Measurements from ENCODE around the gene PFKFB1. TPM values are rescaled to one million over a fixed set of nuclear protein-coding genes. Genes with fewer than 3 reads are reported as not detected.

The PFKFB1 gene
- total and polyA plus RNA-seq, 9 of the 15 experiments (the other 6 are each of a cell fraction or from before 2014, with no cell fraction given), result 0.07 to 0.24 (median 0.15) TPM; not detected in 2

DNA sequence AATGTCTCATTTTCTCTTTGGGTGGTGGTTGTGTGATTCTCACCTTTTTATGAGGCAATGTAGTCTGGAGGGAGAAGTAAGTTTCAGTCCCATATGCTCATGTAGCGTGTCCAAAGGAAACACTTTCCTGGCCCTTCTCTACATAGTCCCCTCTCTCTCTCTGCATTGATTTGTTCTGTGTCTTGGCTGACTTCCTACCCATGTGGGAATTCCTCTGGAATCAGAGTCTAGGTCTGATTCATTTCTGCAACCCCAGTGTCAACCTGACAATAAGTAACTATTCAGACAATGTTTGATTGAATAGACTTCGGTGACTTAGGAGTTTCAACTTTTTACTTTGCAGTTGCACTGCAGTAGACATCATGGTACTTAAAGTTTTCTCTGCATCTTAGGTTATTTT lies 39.4 kb upstream of the PFKFB1 start (continued):
- no peak for TF ChIP-seq STAG1 (CRISPR knock-in tag; IDR thresholded peaks at IDR 0.05; ENCODE audit: borderline replicate concordance)
- no peak for TF ChIP-seq SNRNP70 (optimal IDR thresholded peaks at IDR 0.05; ENCODE audit: low read depth, low read length)
- TF ChIP-seq, protein P1, sequence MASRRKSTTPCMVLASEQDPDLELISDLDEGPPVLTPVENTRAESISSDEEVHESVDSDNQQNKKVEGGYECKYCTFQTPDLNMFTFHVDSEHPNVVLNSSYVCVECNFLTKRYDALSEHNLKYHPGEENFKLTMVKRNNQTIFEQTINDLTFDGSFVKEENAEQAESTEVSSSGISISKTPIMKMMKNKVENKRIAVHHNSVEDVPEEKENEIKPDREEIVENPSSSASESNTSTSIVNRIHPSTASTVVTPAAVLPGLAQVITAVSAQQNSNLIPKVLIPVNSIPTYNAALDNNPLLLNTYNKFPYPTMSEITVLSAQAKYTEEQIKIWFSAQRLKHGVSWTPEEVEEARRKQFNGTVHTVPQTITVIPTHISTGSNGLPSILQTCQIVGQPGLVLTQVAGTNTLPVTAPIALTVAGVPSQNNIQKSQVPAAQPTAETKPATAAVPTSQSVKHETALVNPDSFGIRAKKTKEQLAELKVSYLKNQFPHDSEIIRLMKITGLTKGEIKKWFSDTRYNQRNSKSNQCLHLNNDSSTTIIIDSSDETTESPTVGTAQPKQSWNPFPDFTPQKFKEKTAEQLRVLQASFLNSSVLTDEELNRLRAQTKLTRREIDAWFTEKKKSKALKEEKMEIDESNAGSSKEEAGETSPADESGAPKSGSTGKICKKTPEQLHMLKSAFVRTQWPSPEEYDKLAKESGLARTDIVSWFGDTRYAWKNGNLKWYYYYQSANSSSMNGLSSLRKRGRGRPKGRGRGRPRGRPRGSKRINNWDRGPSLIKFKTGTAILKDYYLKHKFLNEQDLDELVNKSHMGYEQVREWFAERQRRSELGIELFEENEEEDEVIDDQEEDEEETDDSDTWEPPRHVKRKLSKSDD (conservative IDR thresholded peaks at IDR 0.05; ENCODE audit: low read length), result no peak
- TF ChIP-seq, protein P2, sequence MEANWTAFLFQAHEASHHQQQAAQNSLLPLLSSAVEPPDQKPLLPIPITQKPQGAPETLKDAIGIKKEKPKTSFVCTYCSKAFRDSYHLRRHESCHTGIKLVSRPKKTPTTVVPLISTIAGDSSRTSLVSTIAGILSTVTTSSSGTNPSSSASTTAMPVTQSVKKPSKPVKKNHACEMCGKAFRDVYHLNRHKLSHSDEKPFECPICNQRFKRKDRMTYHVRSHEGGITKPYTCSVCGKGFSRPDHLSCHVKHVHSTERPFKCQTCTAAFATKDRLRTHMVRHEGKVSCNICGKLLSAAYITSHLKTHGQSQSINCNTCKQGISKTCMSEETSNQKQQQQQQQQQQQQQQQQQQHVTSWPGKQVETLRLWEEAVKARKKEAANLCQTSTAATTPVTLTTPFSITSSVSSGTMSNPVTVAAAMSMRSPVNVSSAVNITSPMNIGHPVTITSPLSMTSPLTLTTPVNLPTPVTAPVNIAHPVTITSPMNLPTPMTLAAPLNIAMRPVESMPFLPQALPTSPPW (CRISPR knock-in tag; IDR thresholded peaks at IDR 0.05), result no peak

Data from K562 (cell line).